ENCODE data around the gene CLEC5A. TPM values are rescaled to one million over a fixed set of nuclear protein-coding genes. Genes with fewer than 3 reads are reported as not detected.

Gene CLEC5A
- total RNA-seq, 4 donors from 2014 or later, result 0.32 to 0.66 (median 0.42) TPM; not detected in 1

DNA sequence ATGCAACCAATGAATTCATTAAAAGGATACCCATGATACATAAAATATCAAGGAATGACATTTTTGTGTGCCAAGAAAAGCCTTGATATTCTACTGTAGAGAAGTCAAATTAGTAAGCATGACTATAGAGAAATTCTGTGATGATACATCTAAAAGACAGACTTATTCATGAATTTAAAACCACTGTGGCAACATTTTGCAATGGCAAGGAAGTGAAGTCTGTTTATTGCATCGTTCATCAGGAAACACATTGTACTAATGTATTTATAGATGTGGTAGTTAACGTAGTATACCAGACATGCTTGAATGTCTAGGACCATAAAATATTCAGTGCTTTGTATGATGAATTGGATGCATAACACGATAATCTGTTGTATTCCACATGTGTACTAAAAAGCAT is 9.3 kb upstream of the CLEC5A start:
- intact Hi-C loops (cut with DNase I), result no loop called here
- no peak for DNase-seq (ENCODE audit: extremely low spot score)
- Histone ChIP-seq H3K36me3 (no peaks in the 10 kb centered on the region), H3K4me3 (no peak overlapping the region), H3K27ac (replicated peaks in 1 of 4) (no peak overlapping the region), H3K9me3 (no peaks in the 10 kb centered on the region), H3K27me3 (no peaks in the 10 kb centered on the region), H3K4me1 (no peaks in the 10 kb centered on the region)
- TF ChIP-seq, protein P1, sequence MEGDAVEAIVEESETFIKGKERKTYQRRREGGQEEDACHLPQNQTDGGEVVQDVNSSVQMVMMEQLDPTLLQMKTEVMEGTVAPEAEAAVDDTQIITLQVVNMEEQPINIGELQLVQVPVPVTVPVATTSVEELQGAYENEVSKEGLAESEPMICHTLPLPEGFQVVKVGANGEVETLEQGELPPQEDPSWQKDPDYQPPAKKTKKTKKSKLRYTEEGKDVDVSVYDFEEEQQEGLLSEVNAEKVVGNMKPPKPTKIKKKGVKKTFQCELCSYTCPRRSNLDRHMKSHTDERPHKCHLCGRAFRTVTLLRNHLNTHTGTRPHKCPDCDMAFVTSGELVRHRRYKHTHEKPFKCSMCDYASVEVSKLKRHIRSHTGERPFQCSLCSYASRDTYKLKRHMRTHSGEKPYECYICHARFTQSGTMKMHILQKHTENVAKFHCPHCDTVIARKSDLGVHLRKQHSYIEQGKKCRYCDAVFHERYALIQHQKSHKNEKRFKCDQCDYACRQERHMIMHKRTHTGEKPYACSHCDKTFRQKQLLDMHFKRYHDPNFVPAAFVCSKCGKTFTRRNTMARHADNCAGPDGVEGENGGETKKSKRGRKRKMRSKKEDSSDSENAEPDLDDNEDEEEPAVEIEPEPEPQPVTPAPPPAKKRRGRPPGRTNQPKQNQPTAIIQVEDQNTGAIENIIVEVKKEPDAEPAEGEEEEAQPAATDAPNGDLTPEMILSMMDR (IDR thresholded peaks at IDR 0.05), result no peak
- TF ChIP-seq POLR2A (IDR thresholded peaks at IDR 0.05; ENCODE audit: low read depth), result no peak
- TF ChIP-seq POLR2AphosphoS5 (IDR thresholded peaks at IDR 0.05), result no peak
- no peak for TF ChIP-seq EP300 (IDR thresholded peaks at IDR 0.05)
- WGBS, result 60% methylated on average over 3 of the region's 3 CpGs

DNA sequence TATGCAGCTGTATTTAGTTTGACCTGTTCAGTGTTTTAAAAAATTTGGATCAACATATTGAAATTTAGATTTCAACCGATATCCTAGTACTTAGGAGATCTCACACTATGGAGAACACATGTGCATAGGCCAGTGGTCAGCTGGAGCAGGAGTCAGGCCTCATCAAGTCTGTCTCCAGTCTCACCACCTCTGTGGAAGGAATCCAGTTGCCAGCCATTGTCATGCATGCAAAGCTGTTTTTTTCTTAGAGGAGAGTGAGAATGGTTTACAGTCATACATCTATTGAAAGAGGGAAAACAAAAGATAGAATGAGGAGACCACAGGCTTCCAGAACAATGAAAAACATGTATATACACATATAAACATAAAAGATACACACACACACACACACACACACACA is 7.6 kb upstream of the CLEC5A start:
- Histone ChIP-seq H3K4me3 (no peak overlapping the region), H3K27ac (replicated peaks in 1 of 4) (no peak overlapping the region), H3K36me3 (no peaks in the 10 kb centered on the region), H3K27me3 (no peaks in the 10 kb centered on the region), H3K9me3 (no peaks in the 10 kb centered on the region), H3K4me1 (no peaks in the 10 kb centered on the region)
- 75% methylated on average over 1 of the region's 1 CpG for WGBS
- no peak for TF ChIP-seq EP300 (IDR thresholded peaks at IDR 0.05)
- no peak for TF ChIP-seq POLR2AphosphoS5 (IDR thresholded peaks at IDR 0.05)
- TF ChIP-seq, protein P1 (IDR thresholded peaks at IDR 0.05), result no peak
- TF ChIP-seq POLR2A (IDR thresholded peaks at IDR 0.05; ENCODE audit: low read depth), result no peak
- no peak for DNase-seq (ENCODE audit: extremely low spot score)
- intact Hi-C loops (cut with DNase I), result no loop called here

DNA sequence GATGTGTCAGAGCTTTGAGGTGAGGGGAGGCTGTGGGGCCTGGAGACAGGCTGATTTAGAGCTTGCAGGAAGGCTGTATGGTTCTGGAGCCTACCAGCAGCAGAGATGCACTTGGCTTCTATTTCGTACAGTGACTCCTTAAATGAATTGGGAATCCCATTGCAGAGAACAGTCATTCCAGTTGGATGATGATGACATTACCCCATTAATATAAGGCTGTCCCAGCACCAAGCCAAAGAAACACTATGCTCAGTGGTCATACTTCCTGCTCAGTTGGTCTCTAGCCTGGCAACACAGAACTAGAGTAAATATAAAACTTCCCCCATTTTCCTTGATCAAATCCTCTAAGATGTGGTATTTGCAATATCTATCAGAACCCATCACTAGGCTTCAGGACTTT is 5.7 kb upstream of the CLEC5A start:
- TF ChIP-seq EP300 (IDR thresholded peaks at IDR 0.05) (no peak), POLR2A (IDR thresholded peaks at IDR 0.05; ENCODE audit: low read depth) (no peak)
- Histone ChIP-seq H3K9me3 (no peaks in the 10 kb centered on the region), H3K27me3 (no peaks in the 10 kb centered on the region), H3K27ac (replicated peaks in 1 of 4) (no peak overlapping the region), H3K36me3 (no peaks in the 10 kb centered on the region), H3K4me3 (no peak overlapping the region), H3K4me1 (no peaks in the 10 kb centered on the region)
- 70% methylated on average over 1 of the region's 1 CpG for WGBS
- intact Hi-C loops (cut with DNase I), result no loop called here
- no peak for DNase-seq (ENCODE audit: extremely low spot score)

DNA sequence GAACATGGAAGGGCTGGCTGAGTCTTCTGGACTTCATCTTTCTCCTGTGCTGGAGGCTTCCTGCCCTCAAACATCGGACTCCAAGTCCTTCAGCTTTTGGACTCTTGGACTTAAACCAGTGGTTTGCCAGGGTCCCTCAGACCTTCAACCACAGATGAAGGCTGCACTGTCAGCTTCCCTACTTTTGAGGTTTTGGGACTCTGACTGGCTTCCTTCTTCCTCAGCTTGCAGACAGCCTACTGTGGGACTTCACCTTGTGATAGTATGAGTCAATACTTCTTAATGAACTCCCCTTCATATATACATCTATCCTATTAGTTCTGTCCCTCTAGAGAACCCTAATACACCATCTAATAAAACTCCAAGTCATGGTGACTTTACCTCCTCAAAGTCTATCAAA is 4.0 kb upstream of the CLEC5A start:
- intact Hi-C loops (cut with DNase I), result no loop called here
- no peaks in the 10 kb centered on the region for H3K4me1 ChIP-seq
- no peaks in the 10 kb centered on the region for H3K9me3 ChIP-seq
- no peaks in the 10 kb centered on the region for H3K27me3 ChIP-seq
- H3K4me3 ChIP-seq, result no peak overlapping the region
- no peak overlapping the region for H3K27ac ChIP-seq (replicated peaks in 1 of 4)
- DNase-seq (ENCODE audit: extremely low spot score), result no peak
- 91% methylated on average over 1 of the region's 1 CpG for WGBS
- no peak for TF ChIP-seq EP300 (IDR thresholded peaks at IDR 0.05)
- TF ChIP-seq, protein P1 (IDR thresholded peaks at IDR 0.05), result no peak
- TF ChIP-seq POLR2A (IDR thresholded peaks at IDR 0.05; ENCODE audit: low read depth), result no peak
- no peak for TF ChIP-seq POLR2AphosphoS5 (IDR thresholded peaks at IDR 0.05)
- H3K36me3 ChIP-seq, result no peaks in the 10 kb centered on the region

DNA sequence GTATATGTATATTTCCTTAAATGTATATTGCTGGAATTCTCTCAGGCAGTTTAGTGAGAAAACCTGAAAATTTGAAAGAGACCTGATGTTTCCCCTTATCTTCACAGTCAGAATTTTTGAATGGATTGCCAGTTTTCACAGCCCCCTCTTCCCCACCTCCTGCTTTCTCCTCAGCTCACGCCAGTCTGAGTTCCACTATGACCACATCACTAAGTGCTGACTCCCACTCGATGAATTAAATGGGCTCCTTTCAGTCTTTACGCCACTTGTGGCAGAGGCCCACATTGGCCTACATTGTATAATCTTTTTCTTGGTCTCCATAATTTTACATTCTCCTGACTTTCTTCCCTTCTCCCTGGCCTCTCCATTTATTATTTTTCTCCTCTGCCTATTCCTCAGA is 3.1 kb upstream of the CLEC5A start:
- TF ChIP-seq, protein P1 (IDR thresholded peaks at IDR 0.05), result no peak
- no peak for TF ChIP-seq EP300 (IDR thresholded peaks at IDR 0.05)
- TF ChIP-seq POLR2A (IDR thresholded peaks at IDR 0.05; ENCODE audit: low read depth), result no peak
- TF ChIP-seq POLR2AphosphoS5 (IDR thresholded peaks at IDR 0.05), result no peak

More for the DNA sequence above, 3.1 kb upstream of the CLEC5A start:
- H3K27ac ChIP-seq (replicated peaks in 1 of 4), result no peak overlapping the region
- H3K4me3 ChIP-seq, result no peak overlapping the region
- no peak for DNase-seq (ENCODE audit: extremely low spot score)
- no peaks in the 10 kb centered on the region for H3K9me3 ChIP-seq
- H3K36me3 ChIP-seq, result no peaks in the 10 kb centered on the region
- no peaks in the 10 kb centered on the region for H3K4me1 ChIP-seq
- intact Hi-C loops (cut with DNase I), result no loop called here
- WGBS, result 86% methylated on average over 3 of the region's 3 CpGs
- H3K27me3 ChIP-seq, result no peaks in the 10 kb centered on the region

Data from esophagus muscularis mucosa (tissue), 4 donors.